HL-60 (cell line): Measurements from ENCODE around the gene ERC2.

Source experiments
- DNase-seq, 2 experiments: peaks; one replicate each; pipeline ENCODE4 v3.0.0-alpha.2; 2010 to 2020; ENCODE audit warnings: low read depth in 1 of 2, low spot score in 1 of 2
- H3K27ac ChIP-seq: fragments of 250-450 bp; sonication (Bioruptor Pico); replicated peaks from 2 replicates; pipeline ENCODE4 v1.5.1; 2020; ENCODE audit warnings: mild to moderate bottlenecking, moderate library complexity
- H3K27me3 ChIP-seq: fragments of 250-450 bp; sonication (Bioruptor Pico); 2 replicates; pipeline ENCODE4 v1.5.1; 2021; ENCODE audit warnings: mild to moderate bottlenecking, moderate library complexity; ENCODE audit not compliant: insufficient read depth, poor library complexity, severe bottlenecking
- H3K4me3 ChIP-seq: replicated peaks from 2 replicates; pipeline ENCODE4 v1.5.1; 2011; ENCODE audit warnings: mild to moderate bottlenecking, control low read depth, low read length; ENCODE audit not compliant: insufficient read depth
- GABPA ChIP-seq: IDR thresholded peaks from 2 replicates; pipeline ENCODE4 v1.6.1; 2012; ENCODE audit warnings: low read depth
- POLR2AphosphoS5 ChIP-seq: IDR thresholded peaks from 2 replicates; pipeline ENCODE4 v1.6.1; 2012; ENCODE audit warnings: low read depth
- SPI1 ChIP-seq: IDR thresholded peaks from 2 replicates; pipeline ENCODE4 v1.6.1; 2012; ENCODE audit warnings: low read depth, mild to moderate bottlenecking, borderline replicate concordance
- TF ChIP-seq, protein P1 (sequence below): IDR thresholded peaks from 2 replicates; pipeline ENCODE4 v1.6.1; 2012; ENCODE audit warnings: low read depth; ENCODE audit not compliant: insufficient replicate concordance
- TF ChIP-seq, protein P2 (sequence below): IDR thresholded peaks from one replicate; pipeline ENCODE4 v1.5.1; 2011; ENCODE audit warnings: low read length, control low read depth, inconsistent platforms; ENCODE audit not compliant: insufficient read depth

Gene ERC2

DNA sequence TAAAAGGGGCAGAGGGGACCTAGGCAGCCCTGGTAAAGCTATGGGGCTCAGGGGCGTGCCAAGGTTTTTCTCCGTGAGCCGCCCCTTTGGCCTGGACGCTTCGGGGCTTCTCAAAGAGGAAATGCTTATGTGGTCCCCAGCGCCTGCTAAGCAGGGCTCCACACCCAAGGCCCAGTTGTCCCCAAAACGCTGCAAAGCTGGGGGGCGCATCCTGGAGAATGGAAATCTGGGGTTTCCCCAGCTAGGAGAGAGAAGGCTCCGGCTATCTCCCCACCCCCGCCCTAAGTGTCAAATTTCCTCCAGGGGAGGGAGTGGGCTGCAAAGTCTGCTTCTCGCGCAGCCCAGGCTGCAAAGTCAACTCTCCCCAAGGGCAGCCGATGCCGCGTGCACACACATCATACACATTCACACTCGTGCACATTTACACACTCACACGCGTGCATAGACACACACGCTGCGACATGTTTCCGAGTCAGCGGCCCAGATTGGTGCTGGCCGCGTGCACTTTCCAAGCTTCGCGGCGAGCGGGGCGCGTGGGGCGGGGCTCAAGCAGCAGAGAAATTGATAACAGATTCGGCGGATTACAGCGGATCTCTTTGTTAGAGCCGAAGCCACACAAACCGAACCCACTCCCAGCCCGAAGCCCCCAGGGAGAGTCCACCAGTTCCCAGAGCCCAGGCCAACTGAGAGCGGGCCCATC lies 985.6 kb downstream of the ERC2 start:
- no peak for DNase-seq
- TF ChIP-seq POLR2AphosphoS5 (no peak), SPI1 (no peak), GABPA (no peak)
- TF ChIP-seq, protein P1, sequence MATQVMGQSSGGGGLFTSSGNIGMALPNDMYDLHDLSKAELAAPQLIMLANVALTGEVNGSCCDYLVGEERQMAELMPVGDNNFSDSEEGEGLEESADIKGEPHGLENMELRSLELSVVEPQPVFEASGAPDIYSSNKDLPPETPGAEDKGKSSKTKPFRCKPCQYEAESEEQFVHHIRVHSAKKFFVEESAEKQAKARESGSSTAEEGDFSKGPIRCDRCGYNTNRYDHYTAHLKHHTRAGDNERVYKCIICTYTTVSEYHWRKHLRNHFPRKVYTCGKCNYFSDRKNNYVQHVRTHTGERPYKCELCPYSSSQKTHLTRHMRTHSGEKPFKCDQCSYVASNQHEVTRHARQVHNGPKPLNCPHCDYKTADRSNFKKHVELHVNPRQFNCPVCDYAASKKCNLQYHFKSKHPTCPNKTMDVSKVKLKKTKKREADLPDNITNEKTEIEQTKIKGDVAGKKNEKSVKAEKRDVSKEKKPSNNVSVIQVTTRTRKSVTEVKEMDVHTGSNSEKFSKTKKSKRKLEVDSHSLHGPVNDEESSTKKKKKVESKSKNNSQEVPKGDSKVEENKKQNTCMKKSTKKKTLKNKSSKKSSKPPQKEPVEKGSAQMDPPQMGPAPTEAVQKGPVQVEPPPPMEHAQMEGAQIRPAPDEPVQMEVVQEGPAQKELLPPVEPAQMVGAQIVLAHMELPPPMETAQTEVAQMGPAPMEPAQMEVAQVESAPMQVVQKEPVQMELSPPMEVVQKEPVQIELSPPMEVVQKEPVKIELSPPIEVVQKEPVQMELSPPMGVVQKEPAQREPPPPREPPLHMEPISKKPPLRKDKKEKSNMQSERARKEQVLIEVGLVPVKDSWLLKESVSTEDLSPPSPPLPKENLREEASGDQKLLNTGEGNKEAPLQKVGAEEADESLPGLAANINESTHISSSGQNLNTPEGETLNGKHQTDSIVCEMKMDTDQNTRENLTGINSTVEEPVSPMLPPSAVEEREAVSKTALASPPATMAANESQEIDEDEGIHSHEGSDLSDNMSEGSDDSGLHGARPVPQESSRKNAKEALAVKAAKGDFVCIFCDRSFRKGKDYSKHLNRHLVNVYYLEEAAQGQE: no peak
- TF ChIP-seq, protein P2, sequence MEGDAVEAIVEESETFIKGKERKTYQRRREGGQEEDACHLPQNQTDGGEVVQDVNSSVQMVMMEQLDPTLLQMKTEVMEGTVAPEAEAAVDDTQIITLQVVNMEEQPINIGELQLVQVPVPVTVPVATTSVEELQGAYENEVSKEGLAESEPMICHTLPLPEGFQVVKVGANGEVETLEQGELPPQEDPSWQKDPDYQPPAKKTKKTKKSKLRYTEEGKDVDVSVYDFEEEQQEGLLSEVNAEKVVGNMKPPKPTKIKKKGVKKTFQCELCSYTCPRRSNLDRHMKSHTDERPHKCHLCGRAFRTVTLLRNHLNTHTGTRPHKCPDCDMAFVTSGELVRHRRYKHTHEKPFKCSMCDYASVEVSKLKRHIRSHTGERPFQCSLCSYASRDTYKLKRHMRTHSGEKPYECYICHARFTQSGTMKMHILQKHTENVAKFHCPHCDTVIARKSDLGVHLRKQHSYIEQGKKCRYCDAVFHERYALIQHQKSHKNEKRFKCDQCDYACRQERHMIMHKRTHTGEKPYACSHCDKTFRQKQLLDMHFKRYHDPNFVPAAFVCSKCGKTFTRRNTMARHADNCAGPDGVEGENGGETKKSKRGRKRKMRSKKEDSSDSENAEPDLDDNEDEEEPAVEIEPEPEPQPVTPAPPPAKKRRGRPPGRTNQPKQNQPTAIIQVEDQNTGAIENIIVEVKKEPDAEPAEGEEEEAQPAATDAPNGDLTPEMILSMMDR: no peak
- Histone ChIP-seq H3K4me3 (no peak overlapping the region), H3K27ac (no peak overlapping the region), H3K27me3 (peaks cover 81% of the 10 kb centered on the region)

DNA sequence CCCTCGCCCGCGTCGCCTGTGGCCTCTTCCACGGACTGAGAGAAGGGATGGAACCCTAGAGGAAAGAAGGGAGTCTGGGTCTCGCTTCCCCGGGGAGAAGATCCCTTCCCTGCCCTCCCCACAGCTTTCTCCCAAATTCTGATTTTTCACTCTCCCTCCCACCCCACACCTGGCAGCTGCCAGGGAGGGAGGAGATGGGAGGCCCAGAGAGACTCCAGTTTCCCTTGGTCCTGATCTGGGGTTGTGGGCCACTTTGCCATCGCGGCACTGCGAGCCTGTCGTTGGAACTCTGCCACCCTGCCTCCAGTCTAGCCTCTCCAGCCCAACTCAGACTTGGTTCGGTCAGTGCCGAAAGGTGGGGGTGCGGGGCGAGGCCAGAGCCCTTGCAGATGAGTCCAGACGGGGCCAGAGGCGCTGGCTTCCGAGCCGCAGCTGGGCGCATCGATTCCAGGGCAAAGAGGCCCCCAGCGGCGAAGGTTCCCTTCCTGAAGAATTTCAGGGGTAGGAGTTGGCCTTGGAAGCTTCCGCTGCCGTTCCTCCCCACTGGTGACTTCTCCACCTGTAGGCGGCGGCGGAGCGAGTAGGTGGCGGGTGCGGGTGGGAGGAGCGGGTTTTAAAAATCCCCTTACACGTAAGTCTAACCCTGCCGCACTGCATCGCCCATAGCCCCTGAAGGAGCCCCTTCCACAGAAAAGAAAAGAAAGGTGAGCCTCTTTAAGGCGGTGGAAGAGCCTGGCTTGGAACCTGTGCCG lies 986.3 kb downstream of the ERC2 start:
- H3K4me3 ChIP-seq: no peak overlapping the region
- no peak for DNase-seq
- peaks cover 77% of the 10 kb centered on the region for H3K27me3 ChIP-seq
- no peak overlapping the region for H3K27ac ChIP-seq
- TF ChIP-seq POLR2AphosphoS5 (no peak), SPI1 (no peak), GABPA (no peak)
- TF ChIP-seq, protein P2: no peak
- TF ChIP-seq, protein P1: no peak

DNA sequence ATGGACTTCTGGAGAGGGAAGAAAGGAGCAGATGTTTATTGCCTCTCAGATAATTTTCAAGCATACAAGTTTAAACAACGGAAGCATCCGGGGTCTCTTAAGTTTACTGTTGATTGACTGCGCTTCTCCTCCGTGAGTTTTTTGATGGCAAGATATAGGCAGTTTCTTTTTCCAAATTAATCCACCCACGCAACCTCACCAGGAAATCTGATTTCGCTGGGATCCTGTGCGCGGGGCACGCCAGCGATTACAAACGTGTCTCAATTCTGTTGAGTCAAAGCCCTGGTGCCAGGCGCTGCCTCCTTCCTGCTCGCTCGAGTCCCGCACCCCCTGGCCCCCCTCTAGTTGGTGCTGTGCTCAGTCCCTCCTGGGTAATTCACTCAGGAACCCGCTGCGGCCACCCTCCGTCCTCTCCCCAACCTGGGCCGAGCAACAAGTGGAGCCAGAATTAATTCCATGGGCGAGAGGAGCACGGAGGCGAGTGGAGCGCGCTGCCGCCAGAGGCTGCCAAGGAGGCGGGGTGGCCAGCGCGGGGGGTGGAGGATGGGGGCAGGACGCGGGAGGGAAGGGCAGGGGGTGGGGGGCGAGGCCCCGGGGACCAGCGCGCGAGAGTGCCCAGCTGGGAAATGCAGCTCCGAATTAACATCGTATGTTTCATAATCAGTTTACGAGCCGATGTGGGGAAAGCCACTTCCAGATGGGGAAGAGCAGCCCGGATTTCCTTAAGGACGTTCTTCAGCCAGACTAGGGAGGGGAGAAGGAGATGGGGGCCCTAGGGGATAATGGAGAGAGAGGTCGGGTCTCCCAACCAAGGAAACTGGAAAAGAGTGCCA lies 987.1 kb downstream of the ERC2 start:
- Histone ChIP-seq H3K27ac (no peak overlapping the region), H3K27me3 (peaks cover 69% of the 10 kb centered on the region), H3K4me3 (no peak overlapping the region)
- DNase-seq: no peak
- TF ChIP-seq GABPA: no peak
- no peak for TF ChIP-seq POLR2AphosphoS5
- no peak for TF ChIP-seq SPI1
- TF ChIP-seq, protein P2: no peak
- TF ChIP-seq, protein P1: no peak
